GM19238 (cell line): ENCODE measurements around the gene TRIM45.
"Not testable (repeated sequence)": the region's sequence is repeated elsewhere in the genome, so short reads cannot be mapped to it uniquely, and the experiment has no call there.

ENCODE experiments used
- DNase-seq: peaks from one replicate; pipeline ENCODE4 v3.0.0; 2011; ENCODE audit warnings: low spot score; ENCODE audit not compliant: insufficient read length

TRIM45 gene

GRCh38 chr1:117135329-117135728, 13.8 kb upstream of the TRIM45 start:
- no peak for DNase-seq

- DNase-seq = no peak
These were observed 9.0 kb upstream of the TRIM45 start for GRCh38 chr1:117130526-117130925.

DNA sequence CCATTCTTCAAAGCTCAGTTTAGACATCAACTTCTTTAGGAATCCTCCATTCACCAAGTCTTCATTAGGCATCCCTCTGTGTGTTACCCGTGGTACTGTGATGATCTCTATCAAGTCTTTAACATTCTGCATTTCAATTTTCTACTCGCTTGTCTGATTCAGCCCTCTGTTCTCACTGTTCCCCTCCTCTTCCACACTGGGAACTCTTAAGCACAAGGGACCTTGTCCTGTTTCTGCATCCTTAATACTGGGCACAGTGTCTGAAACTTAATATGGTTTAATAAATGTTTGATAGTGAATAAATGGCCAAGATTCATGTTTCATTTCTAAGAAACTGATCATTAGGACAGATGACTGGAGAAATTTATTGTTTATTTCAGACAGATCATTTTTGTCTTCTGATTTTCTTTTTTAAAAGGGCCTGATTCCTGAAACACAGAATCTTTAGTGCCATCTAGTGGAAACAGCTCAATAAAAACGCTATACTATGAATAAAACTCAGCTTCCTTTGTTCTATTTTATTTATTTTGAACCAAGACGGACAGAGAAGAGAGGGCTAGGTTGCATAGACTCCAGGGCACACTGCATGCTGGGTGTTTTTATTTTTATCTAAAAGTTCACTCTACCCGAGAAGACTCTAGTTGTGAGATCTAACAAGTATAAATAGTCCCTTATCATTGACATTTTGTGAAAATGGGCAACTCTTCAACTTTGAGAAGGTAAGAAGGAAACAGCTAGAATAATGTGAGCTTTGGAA, 7.0 kb upstream of the TRIM45 start:
- DNase-seq = no peak

DNA sequence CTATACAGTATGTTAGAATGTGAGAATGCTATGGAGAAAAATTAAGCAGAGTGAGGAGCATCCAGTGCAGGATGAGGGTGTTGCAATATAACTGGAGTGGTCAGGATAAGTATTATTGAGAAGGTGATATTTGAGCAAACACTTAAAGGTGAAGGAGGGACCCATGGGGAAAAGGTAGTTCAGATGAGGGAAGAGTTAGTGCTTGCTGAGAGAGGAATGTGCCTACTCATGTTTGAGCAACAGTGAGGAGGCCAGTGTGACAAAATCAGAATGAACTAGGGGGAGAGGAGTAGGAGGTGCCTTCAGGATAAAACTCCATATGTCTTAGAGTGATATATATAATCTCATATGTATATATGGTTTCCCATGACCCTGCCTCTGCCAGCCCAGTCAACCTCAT, 6.2 kb upstream of the TRIM45 start:
- DNase-seq = no peak

DNA sequence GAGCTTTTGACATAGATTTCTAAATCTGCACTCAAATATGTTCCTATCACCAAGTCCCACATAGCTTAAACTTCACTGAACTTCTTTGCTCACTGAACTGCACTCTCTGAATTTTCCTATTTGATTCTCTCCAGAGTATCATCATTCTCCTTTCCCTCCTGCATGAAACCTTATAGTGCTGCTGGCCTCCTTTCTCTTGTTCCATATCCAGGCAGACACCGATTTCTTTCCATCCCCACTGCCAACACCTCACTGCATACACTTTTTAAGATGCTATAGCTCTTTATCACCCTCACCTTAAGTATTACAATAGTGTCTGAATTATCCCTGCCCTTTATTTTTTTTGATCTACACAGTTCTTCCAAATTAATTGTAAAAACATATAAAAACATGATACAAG, 3.1 kb upstream of the TRIM45 start:
- DNase-seq = no peak

DNA sequence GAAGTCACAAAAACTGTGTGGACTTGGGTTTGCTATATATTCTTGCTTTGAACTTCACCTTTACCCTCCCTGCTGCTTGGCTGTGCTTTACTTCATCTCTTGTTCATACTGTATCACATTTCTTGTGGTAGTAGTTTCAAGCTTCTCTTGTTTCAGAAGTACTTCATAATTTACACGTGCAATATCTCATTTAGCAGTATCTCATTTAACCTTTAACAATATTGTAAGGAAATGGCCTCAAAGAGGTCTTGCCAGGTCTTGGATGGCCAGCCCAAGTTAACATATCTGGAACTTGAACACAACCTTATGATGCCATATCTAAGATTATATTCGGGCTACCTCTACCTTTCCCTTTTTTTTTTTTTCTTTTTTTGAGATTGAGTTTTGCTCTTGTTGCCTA, 1.7 kb upstream of the TRIM45 start:
- no peak for DNase-seq

- no peak for DNase-seq
These were observed 929 bp upstream of the TRIM45 start for GRCh38 chr1:117122330-117123025.

DNA sequence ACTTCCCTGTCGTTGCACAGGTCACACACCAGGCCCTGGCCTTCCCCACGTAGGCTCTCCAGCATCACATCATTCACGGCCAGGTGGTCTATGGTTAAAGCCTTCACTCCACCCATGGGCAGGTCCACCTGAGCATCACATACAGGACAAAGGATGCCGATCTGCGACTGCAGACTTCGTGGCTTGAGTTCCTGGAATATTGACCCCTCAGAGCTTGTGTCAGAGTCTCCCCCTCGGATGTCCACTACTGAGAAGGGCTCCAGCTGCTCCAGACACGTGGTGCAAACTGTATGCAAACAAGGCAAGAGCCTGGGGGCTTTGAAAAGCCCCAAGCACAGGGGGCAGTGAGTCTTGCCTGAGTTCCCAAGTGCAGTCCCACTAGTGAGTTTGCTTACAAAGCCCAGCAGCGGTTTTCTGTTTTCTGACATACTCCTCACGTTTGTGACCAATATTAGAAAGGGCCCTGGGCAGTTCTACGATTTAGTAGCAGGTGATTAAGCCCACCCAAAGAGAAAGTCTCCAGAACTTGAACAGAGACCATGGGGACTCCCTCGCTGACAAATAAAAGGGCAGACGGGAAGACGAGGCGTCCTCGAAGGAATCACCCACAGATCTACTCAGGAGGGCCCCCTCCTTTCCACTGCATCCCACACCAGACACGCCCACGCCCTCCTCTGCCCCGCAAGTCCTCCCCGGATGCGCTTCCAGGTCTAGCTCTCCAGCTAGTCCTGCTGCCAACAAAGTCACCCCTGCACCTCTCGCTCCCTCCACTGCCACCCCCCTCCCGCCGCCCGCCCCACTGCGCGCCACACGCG, 568 bp downstream of the TRIM45 start:
- no peak for DNase-seq

DNA sequence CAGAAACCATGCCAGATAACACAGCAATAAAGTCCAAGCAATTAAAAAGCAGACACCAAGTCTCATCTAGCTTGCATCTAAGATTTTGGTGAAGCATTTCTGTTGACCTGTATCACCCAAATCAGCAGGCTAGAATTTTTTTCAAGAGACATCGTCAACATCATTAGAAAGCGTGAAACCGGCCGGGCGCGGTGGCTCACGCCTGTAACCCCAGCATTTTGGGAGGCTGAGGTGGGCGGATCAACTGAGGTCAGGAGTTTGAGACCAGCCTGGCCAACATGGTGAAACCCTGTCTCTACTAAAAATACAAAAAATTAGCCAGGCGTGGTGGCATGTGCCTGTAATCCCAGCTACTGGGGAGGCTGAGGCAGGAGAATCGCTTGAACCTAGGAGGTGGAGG, 2.4 kb downstream of the TRIM45 start:
- DNase-seq = not testable (repeated sequence)

GRCh38 chr1:117118137-117118536, 3.4 kb downstream of the TRIM45 start:
- no peak for DNase-seq

GRCh38 chr1:117117697-117118096, 3.9 kb downstream of the TRIM45 start:
- no peak for DNase-seq

DNA sequence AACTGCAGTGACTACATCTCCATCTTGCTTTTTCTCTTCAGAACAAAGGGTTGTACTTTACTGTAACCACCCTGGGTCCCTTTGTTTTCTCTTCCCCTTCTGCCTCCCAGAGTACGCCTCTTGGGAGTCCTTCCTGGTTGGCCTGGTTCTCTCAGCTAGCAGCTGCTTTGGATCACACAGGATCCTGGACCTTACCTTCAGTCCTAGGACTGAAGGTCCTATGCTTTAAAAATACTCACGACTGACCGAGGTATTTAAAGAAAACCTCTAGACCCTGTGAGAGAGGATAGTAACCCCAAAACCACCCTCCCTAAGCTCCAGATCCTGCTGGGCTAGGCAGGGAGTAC, 4.8 kb downstream of the TRIM45 start:
- no peak for DNase-seq

- DNase-seq = no peak
These were observed 5.3 kb downstream of the TRIM45 start for GRCh38 chr1:117116090-117116783.

DNA sequence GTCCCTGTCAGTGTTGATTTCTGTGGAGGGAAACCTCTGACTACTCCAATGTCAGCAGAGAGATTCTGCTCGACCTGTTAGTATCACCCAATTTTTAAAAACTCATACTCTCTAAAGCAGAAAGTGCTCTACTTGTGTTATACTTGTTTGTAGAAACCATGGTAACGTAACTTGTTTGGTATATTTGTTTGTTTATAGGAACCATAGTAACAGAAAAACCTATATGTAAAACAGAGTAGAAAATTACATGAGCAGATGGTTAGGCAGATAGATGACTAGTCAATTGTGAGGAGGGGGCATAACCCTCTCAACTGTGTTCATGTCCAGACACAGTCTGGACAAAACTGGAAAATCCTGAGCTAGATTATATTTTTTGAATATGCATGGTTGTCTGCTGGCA, 6.7 kb downstream of the TRIM45 start:
- DNase-seq = no peak

DNA sequence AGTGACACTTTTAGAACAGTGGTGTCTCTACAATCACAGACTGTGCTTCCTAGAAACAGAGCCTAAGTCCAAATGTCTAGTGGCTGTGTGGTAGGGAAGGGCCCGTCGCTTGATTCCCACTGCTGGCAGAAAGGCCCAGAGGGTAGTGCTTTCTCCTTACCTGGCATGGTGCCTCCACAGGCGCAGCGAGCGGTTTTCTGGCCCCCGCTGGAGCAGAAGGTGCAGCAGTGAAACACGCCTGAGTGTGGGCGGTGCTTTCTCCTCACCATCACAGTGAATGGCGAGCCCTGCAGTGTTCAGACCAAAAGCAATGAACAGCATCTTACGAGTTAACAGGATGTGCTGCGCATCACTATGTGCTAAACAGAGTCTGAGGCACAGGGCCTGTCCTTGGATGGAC, 8.3 kb downstream of the TRIM45 start:
- DNase-seq = no peak

- DNase-seq = no peak
These were observed 9.4 kb downstream of the TRIM45 start for GRCh38 chr1:117112047-117112717.

DNA sequence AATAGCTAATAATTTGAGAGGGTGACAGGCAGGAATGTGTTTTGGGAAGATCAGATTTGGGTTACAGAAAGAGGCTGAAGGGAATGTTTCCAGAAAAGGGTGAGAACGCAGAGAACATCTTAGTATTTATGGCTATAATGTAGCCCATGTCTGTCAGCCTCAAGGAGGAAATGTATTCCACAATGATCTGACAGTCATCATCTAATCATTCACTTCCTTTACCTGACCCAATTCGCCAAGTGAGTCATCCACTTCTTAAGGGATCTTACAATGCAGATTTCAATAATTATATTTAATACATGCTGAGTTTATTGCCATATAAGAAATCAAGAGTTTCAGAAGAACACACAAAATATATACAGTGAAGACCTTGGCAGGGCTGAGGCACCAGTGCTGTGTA, 10.8 kb downstream of the TRIM45 start:
- DNase-seq = no peak

GRCh38 chr1:117107364-117107763, 14.2 kb downstream of the TRIM45 start:
- DNase-seq = no peak

- no peak for DNase-seq
These were observed 15.1 kb downstream of the TRIM45 start for GRCh38 chr1:117106478-117106877.

GRCh38 chr1:117105722-117106121, 15.8 kb downstream of the TRIM45 start:
- no peak for DNase-seq

GRCh38 chr1:117104986-117105385, 16.6 kb downstream of the TRIM45 start:
- DNase-seq = no peak
